Ishikawa (cell line): Measurements from ENCODE around the gene CLCN2.

Experiments
- CEBPB ChIP-seq: IDR thresholded peaks from 2 replicates; pipeline ENCODE4 v1.6.1; 2012
- CREB1 ChIP-seq: IDR thresholded peaks from 2 replicates; pipeline ENCODE4 v1.6.1; 2012; ENCODE audit warnings: low read depth
- EGR1 ChIP-seq: IDR thresholded peaks from 2 replicates; pipeline ENCODE4 v1.6.1; 2012
- EP300 ChIP-seq: IDR thresholded peaks from 2 replicates; pipeline ENCODE4 v1.6.1; 2012; ENCODE audit warnings: borderline replicate concordance
- FOXM1 ChIP-seq: IDR thresholded peaks from 2 replicates; pipeline ENCODE4 v1.6.1; 2012; ENCODE audit warnings: low read depth, borderline replicate concordance
- NFIC ChIP-seq: IDR thresholded peaks from 2 replicates; pipeline ENCODE4 v1.6.1; 2012
- RAD21 ChIP-seq: IDR thresholded peaks from 2 replicates; pipeline ENCODE4 v1.6.1; 2012; ENCODE audit warnings: low read depth
- TAF1 ChIP-seq: IDR thresholded peaks from 2 replicates; pipeline ENCODE4 v1.6.1; 2012; ENCODE audit warnings: low read depth, mild to moderate bottlenecking
- TCF12 ChIP-seq: IDR thresholded peaks from 2 replicates; pipeline ENCODE4 v1.6.1; 2012; ENCODE audit warnings: low read depth
- YY1 ChIP-seq: IDR thresholded peaks from 2 replicates; pipeline ENCODE4 v1.6.1; 2012; ENCODE audit warnings: low read depth
- TF ChIP-seq, protein P1 (sequence below): IDR thresholded peaks from 2 replicates; pipeline ENCODE4 v1.6.1; 2012
- TF ChIP-seq, protein P2 (sequence below): IDR thresholded peaks from 2 replicates; pipeline ENCODE4 v1.6.1; 2012; ENCODE audit warnings: low read depth, mild to moderate bottlenecking

DNA sequence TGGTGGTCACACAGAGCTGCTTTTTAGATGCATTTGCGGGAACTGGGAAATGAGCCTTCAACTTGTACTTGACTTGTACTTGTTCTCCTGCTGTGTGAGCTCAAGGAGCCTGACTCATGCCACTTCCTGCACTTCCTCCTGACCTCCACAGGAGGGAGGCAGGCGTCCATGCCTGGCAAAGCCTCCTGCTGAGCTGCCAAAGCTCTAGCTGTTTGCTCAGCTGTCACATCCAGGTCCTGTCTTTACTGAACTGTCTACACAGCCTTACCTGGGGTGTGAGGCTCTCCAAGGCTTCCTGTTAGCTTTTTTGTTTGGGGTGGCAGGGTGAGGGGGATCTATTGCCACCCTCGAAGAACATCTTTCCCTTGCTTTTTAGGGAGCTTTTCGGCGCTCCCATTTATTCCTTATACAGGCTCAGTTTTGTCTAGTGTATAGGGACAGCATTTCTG is 10.2 kb upstream of the CLCN2 start:
- TF ChIP-seq, protein P1, sequence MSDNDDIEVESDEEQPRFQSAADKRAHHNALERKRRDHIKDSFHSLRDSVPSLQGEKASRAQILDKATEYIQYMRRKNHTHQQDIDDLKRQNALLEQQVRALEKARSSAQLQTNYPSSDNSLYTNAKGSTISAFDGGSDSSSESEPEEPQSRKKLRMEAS, result peak; percentile 55
- no peak for TF ChIP-seq CREB1
- no peak; the same call in 1 of the 2 replicates for TF ChIP-seq EP300
- no peak for TF ChIP-seq CEBPB
- TF ChIP-seq, protein P2, sequence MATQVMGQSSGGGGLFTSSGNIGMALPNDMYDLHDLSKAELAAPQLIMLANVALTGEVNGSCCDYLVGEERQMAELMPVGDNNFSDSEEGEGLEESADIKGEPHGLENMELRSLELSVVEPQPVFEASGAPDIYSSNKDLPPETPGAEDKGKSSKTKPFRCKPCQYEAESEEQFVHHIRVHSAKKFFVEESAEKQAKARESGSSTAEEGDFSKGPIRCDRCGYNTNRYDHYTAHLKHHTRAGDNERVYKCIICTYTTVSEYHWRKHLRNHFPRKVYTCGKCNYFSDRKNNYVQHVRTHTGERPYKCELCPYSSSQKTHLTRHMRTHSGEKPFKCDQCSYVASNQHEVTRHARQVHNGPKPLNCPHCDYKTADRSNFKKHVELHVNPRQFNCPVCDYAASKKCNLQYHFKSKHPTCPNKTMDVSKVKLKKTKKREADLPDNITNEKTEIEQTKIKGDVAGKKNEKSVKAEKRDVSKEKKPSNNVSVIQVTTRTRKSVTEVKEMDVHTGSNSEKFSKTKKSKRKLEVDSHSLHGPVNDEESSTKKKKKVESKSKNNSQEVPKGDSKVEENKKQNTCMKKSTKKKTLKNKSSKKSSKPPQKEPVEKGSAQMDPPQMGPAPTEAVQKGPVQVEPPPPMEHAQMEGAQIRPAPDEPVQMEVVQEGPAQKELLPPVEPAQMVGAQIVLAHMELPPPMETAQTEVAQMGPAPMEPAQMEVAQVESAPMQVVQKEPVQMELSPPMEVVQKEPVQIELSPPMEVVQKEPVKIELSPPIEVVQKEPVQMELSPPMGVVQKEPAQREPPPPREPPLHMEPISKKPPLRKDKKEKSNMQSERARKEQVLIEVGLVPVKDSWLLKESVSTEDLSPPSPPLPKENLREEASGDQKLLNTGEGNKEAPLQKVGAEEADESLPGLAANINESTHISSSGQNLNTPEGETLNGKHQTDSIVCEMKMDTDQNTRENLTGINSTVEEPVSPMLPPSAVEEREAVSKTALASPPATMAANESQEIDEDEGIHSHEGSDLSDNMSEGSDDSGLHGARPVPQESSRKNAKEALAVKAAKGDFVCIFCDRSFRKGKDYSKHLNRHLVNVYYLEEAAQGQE, result no peak
- no peak for TF ChIP-seq NFIC
- peak; percentile 71 for TF ChIP-seq TCF12
- TF ChIP-seq FOXM1, result 0 out of 2 replicates have a peak, but pooled peaks have one; percentile 4
- peak; percentile 100 for TF ChIP-seq RAD21
- no peak for TF ChIP-seq EGR1
- TF ChIP-seq YY1, result no peak
- TF ChIP-seq TAF1, result no peak
